ENCODE measurements around the gene VAT1L.

The VAT1L gene, protein sequence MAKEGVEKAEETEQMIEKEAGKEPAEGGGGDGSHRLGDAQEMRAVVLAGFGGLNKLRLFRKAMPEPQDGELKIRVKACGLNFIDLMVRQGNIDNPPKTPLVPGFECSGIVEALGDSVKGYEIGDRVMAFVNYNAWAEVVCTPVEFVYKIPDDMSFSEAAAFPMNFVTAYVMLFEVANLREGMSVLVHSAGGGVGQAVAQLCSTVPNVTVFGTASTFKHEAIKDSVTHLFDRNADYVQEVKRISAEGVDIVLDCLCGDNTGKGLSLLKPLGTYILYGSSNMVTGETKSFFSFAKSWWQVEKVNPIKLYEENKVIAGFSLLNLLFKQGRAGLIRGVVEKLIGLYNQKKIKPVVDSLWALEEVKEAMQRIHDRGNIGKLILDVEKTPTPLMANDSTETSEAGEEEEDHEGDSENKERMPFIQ

DNA sequence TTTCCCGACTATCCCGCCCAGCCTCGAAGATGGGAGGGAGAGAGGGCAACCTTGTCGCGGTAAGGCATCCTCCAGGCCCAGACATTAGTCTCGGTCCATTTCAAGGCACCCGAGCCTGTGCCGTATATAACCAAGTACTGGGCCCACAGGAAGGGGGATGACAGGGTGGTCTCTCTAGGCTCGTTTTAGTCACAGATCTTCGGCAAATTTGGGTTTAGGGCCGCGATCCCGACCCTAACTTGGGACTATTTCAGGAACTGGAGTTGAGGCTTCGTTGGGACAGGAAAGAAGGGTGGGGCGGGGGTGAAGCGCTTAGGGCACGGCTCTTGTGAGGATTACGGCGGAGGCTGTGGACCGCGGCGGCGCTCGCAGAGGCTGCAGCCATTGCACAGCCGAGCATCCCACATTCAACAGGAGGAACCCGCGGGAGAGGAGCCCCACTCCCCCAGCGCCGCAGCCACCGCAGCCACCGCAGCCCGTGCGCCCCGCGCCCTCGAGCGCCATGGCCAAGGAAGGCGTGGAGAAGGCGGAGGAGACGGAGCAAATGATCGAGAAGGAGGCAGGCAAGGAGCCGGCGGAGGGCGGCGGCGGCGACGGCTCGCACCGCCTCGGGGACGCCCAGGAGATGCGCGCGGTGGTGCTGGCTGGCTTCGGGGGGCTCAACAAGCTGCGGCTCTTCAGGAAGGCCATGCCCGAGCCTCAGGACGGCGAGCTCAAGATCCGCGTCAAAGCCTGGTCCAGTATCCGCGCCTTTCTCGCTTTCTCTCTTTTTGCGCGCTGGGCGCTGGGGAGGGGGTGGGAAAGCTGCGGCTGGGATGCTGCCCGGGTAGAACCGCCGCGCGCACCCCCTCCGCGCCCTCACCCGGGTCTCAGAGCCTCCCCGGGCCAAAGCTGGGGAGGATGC lies at the start of gene VAT1L:
Gene VAT1L (plus strand): TSS at position 384 of the 904 bp plus-strand sequence. CDS start 119 bp downstream, at position 503.
- Histone ChIP-seq H3K36me3 (ENCODE audit: low read depth) (no peaks in the 10 kb centered on the region), H3K27me3 (ENCODE audit: insufficient read depth, poor library complexity, severe bottlenecking) (peaks cover 68% of the 10 kb centered on the region), H3K4me3 (ENCODE audit: severe bottlenecking) (peak within 1 kb of the TSS; percentile 23), H3K4me1 (ENCODE audit: insufficient read depth, poor library complexity, severe bottlenecking) (no peaks in the 10 kb centered on the region), H3K9me3 (ENCODE audit: severe bottlenecking) (no peaks in the 10 kb centered on the region), H3K27ac (ENCODE audit: poor library complexity, severe bottlenecking) (no peak within 1 kb of the TSS)
- DNase-seq (ENCODE audit: low spot score), result no peak
- TF ChIP-seq, protein P1, sequence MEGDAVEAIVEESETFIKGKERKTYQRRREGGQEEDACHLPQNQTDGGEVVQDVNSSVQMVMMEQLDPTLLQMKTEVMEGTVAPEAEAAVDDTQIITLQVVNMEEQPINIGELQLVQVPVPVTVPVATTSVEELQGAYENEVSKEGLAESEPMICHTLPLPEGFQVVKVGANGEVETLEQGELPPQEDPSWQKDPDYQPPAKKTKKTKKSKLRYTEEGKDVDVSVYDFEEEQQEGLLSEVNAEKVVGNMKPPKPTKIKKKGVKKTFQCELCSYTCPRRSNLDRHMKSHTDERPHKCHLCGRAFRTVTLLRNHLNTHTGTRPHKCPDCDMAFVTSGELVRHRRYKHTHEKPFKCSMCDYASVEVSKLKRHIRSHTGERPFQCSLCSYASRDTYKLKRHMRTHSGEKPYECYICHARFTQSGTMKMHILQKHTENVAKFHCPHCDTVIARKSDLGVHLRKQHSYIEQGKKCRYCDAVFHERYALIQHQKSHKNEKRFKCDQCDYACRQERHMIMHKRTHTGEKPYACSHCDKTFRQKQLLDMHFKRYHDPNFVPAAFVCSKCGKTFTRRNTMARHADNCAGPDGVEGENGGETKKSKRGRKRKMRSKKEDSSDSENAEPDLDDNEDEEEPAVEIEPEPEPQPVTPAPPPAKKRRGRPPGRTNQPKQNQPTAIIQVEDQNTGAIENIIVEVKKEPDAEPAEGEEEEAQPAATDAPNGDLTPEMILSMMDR (IDR thresholded peaks at IDR 0.05; ENCODE audit: poor library complexity, severe bottlenecking), result no peak
- ATAC-seq (ENCODE audit: low read depth), result peak; percentile 83

DNA sequence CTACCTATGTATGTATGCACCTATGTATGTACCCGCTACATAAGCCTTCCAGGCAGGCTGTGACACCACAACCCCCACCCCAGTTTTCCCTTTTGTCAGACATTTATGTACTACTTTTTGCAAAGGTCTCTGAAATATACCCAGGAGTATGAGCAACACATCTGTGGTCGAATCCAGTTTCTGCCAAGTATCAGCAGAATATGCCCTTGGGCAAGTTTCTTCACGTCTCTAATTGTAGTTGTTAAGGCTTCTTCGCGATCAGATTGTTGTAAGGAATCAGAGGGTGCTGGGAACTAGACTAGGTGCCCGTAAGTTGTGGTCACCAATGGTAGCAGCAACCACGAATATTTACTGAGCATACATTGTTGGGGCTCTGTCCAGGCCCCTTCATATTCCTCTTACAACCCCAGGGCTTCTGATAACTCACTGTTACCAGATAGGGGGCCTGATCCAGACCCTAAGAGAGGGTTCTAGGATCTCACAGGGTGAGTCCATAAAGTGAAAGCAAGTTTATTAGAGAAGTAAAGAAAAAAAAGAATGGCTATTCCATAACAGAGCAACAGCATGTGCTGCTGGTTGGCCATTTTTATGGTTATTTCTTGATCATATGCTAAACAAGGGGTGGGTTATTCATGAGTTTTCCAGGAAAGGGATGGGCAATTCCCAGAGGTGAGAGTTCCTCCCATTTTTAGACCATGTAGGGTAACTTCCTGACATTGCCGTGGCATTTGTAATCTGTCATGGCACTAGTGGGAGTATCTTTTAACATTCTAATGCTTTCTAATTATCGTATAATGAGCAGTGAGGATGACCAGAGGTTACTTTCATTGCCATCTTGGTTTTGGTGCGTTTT lies 49.4 kb upstream of the VAT1L start:
- ATAC-seq (ENCODE audit: low read depth) (peak; percentile 49; the same call in 1 of the 3 replicates), DNase-seq (ENCODE audit: low spot score) (no peak)
- H3K27me3 ChIP-seq (ENCODE audit: insufficient read depth, poor library complexity, severe bottlenecking), result peaks cover 4% of the 10 kb centered on the region
- H3K4me3 ChIP-seq (ENCODE audit: severe bottlenecking), result no peak overlapping the region
- no peaks in the 10 kb centered on the region for H3K36me3 ChIP-seq (ENCODE audit: low read depth)
- no peaks in the 10 kb centered on the region for H3K4me1 ChIP-seq (ENCODE audit: insufficient read depth, poor library complexity, severe bottlenecking)
- no peaks in the 10 kb centered on the region for H3K9me3 ChIP-seq (ENCODE audit: severe bottlenecking)
- TF ChIP-seq, protein P1 (IDR thresholded peaks at IDR 0.05; ENCODE audit: poor library complexity, severe bottlenecking), result no peak
- H3K27ac ChIP-seq (ENCODE audit: poor library complexity, severe bottlenecking), result no peak overlapping the region

DNA sequence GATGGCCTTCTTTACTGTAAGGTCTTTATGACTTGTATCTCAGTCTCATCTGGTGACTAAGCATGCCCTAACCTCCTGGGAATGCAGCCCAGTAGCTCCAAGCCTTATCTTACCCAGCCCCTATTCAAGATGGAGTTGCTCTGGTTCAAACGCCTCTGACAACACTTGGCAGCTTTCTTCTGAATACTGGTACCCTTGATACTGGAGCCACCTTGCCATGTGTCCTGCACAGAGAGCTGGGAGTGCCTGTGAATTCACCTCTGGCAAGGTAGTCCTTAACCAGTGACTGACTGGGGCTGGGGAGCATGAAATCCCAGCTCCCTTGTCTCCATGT lies 48.8 kb upstream of the VAT1L start:
- no peaks in the 10 kb centered on the region for H3K9me3 ChIP-seq (ENCODE audit: severe bottlenecking)
- no peak overlapping the region for H3K4me3 ChIP-seq (ENCODE audit: severe bottlenecking)
- H3K27me3 ChIP-seq (ENCODE audit: insufficient read depth, poor library complexity, severe bottlenecking), result peaks cover 7% of the 10 kb centered on the region
- H3K27ac ChIP-seq (ENCODE audit: poor library complexity, severe bottlenecking), result no peak overlapping the region
- TF ChIP-seq, protein P1 (IDR thresholded peaks at IDR 0.05; ENCODE audit: poor library complexity, severe bottlenecking), result no peak
- no peaks in the 10 kb centered on the region for H3K4me1 ChIP-seq (ENCODE audit: insufficient read depth, poor library complexity, severe bottlenecking)
- H3K36me3 ChIP-seq (ENCODE audit: low read depth), result no peaks in the 10 kb centered on the region
- no peak for DNase-seq (ENCODE audit: low spot score)
- ATAC-seq (ENCODE audit: low read depth), result no peak

DNA sequence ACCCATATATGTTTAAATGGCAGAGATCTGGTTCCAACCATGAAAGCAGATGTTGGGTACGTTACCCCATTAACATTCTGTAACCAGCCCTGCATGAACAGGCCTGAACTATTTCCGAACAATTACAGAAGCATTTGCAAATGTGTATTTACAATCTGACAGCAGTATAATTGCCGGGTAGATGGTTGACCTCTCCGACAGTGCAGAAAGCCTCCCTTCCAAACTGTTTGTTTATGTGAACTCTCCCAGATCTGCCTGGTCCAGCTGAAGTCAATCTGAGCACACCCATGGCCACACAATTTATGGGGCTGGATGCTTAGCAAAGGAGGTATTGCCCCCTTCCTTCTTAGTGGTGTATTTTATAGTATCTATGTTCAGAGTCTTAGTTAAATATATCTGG lies 44.2 kb upstream of the VAT1L start:
- H3K27me3 ChIP-seq (ENCODE audit: insufficient read depth, poor library complexity, severe bottlenecking), result peaks cover 7% of the 10 kb centered on the region
- no peak overlapping the region for H3K27ac ChIP-seq (ENCODE audit: poor library complexity, severe bottlenecking)
- H3K36me3 ChIP-seq (ENCODE audit: low read depth), result no peaks in the 10 kb centered on the region
- no peaks in the 10 kb centered on the region for H3K4me1 ChIP-seq (ENCODE audit: insufficient read depth, poor library complexity, severe bottlenecking)
- TF ChIP-seq, protein P1 (IDR thresholded peaks at IDR 0.05; ENCODE audit: poor library complexity, severe bottlenecking), result no peak
- no peak overlapping the region for H3K4me3 ChIP-seq (ENCODE audit: severe bottlenecking)
- ATAC-seq (ENCODE audit: low read depth), result no peak
- no peaks in the 10 kb centered on the region for H3K9me3 ChIP-seq (ENCODE audit: severe bottlenecking)
- no peak for DNase-seq (ENCODE audit: low spot score)

Measured in RWPE2 (cell line).